ENCODE data around the gene SFRP5. TPM values are rescaled to one million over a fixed set of nuclear protein-coding genes. Genes with fewer than 3 reads are reported as not detected.

The SFRP5 gene
- total and polyA plus RNA-seq, 2 of the 13 experiments (the other 11 are each of a cell fraction or from before 2014, with no cell fraction given): 0.32 to 1.7 TPM

DNA sequence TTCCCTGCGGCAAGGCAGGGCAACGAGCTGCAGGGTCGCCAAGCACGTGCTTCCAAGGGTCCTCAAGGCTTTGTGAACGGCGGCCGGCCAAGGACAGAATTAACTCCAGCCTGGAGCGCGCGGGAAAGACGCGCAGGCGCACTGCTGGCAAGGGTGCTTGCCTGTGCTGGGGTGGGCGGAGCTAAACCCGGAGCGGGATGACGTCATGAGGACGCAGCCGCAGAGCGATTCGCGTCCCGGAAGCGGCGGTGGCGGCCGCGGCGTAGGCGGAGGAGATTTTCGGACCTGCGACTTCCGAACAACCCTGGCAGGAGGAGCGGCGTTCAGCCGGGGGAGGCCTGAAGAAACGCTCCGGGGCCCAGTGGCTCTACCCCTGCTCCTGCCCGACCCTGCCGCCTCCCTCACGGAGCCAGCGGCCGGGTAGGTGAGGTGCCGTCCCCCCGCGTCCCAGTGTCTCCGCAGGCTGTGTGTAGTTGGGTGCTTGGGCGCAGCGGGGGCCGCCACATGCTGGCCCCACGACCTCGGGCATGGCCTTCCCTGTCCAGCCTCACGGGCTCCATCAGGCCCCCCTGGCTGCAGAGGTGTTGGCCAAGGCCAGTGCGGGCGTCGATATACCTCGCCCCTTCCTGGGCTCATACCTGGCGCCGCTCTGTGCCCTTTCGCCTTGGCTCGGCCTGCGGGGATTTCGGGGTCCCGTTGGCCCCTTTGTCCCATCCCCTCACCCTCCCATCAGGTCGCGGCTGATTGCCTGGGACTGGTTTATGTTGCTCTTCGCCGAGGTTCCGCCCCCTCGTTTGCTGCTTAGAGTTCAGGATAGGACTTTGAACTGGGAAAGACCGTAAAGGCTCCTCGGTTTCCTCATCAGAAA is 34.7 kb downstream of the SFRP5 start, which contains the start of gene ZFYVE27 (continued):
- TF ChIP-seq HNF4A (CRISPR knock-in tag; IDR thresholded peaks at IDR 0.05) (peak; percentile 92), CBX1 (IDR thresholded peaks at IDR 0.05; ENCODE audit: low read depth) (peak; percentile 75), ZNF296 (CRISPR knock-in tag; conservative IDR thresholded peaks at IDR 0.05) (no peak; the same call in none of the 2 replicates), KAT8 (CRISPR knock-in tag; IDR thresholded peaks at IDR 0.05) (peak; percentile 90), SP2 (CRISPR knock-in tag; IDR thresholded peaks at IDR 0.05) (no peak; the same call in 1 of the 2 replicates), ZNF780A (CRISPR knock-in tag; IDR thresholded peaks at IDR 0.05) (peak; percentile 98), PRPF4 (IDR thresholded peaks at IDR 0.05; ENCODE audit: low read depth, low read length, poor library complexity, severe bottlenecking) (no peak), SOX13 (IDR thresholded peaks at IDR 0.05) (no peak; the same call in 1 of the 2 replicates), SOX13 (CRISPR knock-in tag; conservative IDR thresholded peaks at IDR 0.05 in 1 of 2, IDR thresholded peaks at IDR 0.05 in 1 of 2) (peak in 1 of 2 experiments; percentile 42; a peak in 1 of 4 replicates), EED (CRISPR knock-in tag; IDR thresholded peaks at IDR 0.05) (peak; percentile 36; the same call in 1 of the 2 replicates), RBFOX2 (IDR thresholded peaks at IDR 0.05; ENCODE audit: low read depth, low read length) (peak; percentile 96), ZSCAN9 (CRISPR knock-in tag; IDR thresholded peaks at IDR 0.05; ENCODE audit: borderline replicate concordance) (peak; percentile 99), ZNF432 (CRISPR knock-in tag; IDR thresholded peaks at IDR 0.05; ENCODE audit: borderline replicate concordance) (no peak), TBX3 (IDR thresholded peaks at IDR 0.05; ENCODE audit: borderline replicate concordance) (no peak), GABPB1 (CRISPR knock-in tag; IDR thresholded peaks at IDR 0.05) (peak; percentile 90)
- TF ChIP-seq, protein P1, sequence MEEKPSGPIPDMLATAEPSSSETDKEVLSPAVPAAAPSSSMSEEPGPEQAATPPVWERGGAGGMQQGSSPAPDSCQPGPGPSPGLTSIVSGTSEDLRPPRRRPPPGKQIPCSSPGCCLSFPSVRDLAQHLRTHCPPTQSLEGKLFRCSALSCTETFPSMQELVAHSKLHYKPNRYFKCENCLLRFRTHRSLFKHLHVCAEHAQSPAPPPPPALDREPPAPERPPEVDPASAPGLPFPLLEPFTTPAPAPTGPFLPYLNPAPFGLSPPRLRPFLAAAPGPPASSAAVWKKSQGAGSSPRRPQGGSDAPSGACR (CRISPR knock-in tag; IDR thresholded peaks at IDR 0.05): peak; percentile 89; the same call in 1 of the 2 replicates
- TF ChIP-seq, protein P2, sequence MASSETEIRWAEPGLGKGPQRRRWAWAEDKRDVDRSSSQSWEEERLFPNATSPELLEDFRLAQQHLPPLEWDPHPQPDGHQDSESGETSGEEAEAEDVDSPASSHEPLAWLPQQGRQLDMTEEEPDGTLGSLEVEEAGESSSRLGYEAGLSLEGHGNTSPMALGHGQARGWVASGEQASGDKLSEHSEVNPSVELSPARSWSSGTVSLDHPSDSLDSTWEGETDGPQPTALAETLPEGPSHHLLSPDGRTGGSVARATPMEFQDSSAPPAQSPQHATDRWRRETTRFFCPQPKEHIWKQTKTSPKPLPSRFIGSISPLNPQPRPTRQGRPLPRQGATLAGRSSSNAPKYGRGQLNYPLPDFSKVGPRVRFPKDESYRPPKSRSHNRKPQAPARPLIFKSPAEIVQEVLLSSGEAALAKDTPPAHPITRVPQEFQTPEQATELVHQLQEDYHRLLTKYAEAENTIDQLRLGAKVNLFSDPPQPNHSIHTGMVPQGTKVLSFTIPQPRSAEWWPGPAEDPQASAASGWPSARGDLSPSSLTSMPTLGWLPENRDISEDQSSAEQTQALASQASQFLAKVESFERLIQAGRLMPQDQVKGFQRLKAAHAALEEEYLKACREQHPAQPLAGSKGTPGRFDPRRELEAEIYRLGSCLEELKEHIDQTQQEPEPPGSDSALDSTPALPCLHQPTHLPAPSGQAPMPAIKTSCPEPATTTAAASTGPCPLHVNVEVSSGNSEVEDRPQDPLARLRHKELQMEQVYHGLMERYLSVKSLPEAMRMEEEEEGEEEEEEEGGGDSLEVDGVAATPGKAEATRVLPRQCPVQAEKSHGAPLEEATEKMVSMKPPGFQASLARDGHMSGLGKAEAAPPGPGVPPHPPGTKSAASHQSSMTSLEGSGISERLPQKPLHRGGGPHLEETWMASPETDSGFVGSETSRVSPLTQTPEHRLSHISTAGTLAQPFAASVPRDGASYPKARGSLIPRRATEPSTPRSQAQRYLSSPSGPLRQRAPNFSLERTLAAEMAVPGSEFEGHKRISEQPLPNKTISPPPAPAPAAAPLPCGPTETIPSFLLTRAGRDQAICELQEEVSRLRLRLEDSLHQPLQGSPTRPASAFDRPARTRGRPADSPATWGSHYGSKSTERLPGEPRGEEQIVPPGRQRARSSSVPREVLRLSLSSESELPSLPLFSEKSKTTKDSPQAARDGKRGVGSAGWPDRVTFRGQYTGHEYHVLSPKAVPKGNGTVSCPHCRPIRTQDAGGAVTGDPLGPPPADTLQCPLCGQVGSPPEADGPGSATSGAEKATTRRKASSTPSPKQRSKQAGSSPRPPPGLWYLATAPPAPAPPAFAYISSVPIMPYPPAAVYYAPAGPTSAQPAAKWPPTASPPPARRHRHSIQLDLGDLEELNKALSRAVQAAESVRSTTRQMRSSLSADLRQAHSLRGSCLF (CRISPR knock-in tag; IDR thresholded peaks at IDR 0.05; ENCODE audit: borderline replicate concordance): peak; percentile 96; the same call in 1 of the 2 replicates
- TF ChIP-seq, protein P3, sequence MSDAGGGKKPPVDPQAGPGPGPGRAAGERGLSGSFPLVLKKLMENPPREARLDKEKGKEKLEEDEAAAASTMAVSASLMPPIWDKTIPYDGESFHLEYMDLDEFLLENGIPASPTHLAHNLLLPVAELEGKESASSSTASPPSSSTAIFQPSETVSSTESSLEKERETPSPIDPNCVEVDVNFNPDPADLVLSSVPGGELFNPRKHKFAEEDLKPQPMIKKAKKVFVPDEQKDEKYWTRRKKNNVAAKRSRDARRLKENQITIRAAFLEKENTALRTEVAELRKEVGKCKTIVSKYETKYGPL (CRISPR knock-in tag; IDR thresholded peaks at IDR 0.05): peak; percentile 72; the same call in 1 of the 2 replicates
